ENCODE data around the gene LRPAP1. TPM values are rescaled to one million over a fixed set of nuclear protein-coding genes. Genes with fewer than 3 reads are reported as not detected.
"Not testable (repeated sequence)": the region's sequence is repeated elsewhere in the genome, so short reads cannot be mapped to it uniquely, and the experiment has no call there.

LRPAP1 gene
- total and polyA plus RNA-seq, 2 experiments from 2014 or later: 231 to 296 TPM

DNA sequence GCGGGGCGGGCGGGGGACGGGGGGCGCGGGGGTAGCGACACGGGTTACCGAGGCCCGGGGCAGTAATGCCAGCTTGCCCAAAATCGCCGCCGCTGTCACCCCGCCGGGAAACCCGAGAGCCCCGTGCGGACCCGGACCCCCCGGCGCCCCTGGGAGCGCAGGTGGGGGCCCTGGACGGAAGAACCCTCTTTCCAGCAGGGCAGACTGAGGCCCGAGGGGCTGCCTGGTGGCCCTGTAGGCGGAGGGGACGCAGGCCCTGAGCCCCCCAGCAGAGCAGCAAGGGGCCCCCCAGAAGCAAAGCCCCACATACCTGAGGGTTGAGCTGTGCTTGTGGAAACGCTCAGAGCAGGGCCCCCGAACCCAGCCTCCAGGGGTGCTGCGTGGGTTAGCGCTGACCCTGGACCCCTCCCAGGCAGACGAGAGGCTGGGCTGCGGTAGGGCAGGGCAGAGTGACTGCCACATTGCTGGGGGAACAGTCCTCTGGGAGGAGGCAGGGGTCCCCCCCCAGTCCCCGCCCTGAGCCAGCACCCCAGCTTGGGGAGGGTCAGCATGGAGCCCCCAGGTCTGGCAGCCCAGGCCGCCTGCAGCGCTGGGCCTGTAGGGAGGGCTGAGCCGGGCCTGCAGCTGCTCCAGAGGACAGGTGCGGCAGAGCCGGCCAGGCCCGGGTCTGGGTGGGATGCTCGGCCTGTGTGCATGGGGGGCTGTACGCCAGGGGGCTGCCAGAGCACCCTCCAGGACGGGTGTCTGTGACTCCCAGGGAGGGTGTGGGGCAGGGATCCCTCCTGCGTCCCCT is 68.5 kb downstream of the LRPAP1 start:
- no peak overlapping the region for H3K27ac ChIP-seq
- H3K4me3 ChIP-seq: peak overlapping the region; percentile 38
- TF ChIP-seq, protein P1, sequence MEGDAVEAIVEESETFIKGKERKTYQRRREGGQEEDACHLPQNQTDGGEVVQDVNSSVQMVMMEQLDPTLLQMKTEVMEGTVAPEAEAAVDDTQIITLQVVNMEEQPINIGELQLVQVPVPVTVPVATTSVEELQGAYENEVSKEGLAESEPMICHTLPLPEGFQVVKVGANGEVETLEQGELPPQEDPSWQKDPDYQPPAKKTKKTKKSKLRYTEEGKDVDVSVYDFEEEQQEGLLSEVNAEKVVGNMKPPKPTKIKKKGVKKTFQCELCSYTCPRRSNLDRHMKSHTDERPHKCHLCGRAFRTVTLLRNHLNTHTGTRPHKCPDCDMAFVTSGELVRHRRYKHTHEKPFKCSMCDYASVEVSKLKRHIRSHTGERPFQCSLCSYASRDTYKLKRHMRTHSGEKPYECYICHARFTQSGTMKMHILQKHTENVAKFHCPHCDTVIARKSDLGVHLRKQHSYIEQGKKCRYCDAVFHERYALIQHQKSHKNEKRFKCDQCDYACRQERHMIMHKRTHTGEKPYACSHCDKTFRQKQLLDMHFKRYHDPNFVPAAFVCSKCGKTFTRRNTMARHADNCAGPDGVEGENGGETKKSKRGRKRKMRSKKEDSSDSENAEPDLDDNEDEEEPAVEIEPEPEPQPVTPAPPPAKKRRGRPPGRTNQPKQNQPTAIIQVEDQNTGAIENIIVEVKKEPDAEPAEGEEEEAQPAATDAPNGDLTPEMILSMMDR (IDR thresholded peaks at IDR 0.05; ENCODE audit: low read depth, low read length): no peak
- H3K4me1 ChIP-seq (ENCODE audit: low read depth): peaks cover 18% of the 10 kb centered on the region
- H3K27me3 ChIP-seq: no peaks in the 10 kb centered on the region
- no peaks in the 10 kb centered on the region for H3K9me3 ChIP-seq (ENCODE audit: low read depth)
- H3K36me3 ChIP-seq: no peaks in the 10 kb centered on the region
- DNase-seq (ENCODE audit: low read depth in 1 of 2, low spot score in 1 of 2): no peak

DNA sequence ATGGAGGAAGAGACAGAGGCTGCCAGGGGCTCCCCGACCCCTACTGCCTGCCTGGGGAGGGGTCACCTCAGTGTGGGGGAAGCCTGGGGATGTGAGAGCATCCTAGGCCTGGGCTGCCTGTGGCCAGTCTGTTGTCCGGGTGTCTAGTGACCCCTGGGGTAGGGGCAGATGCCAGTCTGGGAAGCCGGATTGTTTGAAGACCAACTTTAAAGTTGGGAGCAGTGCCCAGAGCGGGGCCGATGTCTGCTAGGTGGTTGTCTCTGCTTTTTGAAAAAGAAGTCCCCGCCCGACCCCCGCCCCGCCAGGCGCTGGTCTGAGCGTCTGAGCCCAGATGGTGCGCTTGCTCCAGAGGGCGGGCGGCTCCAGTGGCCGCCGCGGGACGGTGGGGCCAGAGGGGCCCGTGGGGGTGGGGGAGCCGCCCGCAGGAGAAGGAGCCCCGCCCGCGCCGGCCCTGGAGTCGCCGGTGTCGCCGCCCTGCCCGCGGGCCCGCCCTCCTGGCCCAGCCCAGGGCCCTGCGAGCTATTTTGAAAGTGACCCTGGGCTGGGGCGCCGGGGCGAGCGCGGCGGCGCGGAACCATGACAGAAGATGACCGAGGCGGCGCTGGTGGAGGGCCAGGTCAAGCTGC is 69.3 kb downstream of the LRPAP1 start, which contains the start of gene DOK7:
Gene DOK7, plus strand, starts transcription at position 517 of the 626 bp plus-strand sequence. Its CDS starts 70 bp downstream, at position 587.
- peak in 1 of 2 donors; percentile 77 for DNase-seq (ENCODE audit: low read depth in 1 of 2, low spot score in 1 of 2)
- H3K36me3 ChIP-seq: no peaks in the 10 kb centered on the region
- no peaks in the 10 kb centered on the region for H3K9me3 ChIP-seq (ENCODE audit: low read depth)
- TF ChIP-seq, protein P1 (IDR thresholded peaks at IDR 0.05; ENCODE audit: low read depth, low read length): no peak
- peak within 1 kb of the TSS; percentile 38 for H3K4me3 ChIP-seq
- H3K4me1 ChIP-seq (ENCODE audit: low read depth): peaks cover 18% of the 10 kb centered on the region
- no peak within 1 kb of the TSS for H3K27ac ChIP-seq
- no peaks in the 10 kb centered on the region for H3K27me3 ChIP-seq

DNA sequence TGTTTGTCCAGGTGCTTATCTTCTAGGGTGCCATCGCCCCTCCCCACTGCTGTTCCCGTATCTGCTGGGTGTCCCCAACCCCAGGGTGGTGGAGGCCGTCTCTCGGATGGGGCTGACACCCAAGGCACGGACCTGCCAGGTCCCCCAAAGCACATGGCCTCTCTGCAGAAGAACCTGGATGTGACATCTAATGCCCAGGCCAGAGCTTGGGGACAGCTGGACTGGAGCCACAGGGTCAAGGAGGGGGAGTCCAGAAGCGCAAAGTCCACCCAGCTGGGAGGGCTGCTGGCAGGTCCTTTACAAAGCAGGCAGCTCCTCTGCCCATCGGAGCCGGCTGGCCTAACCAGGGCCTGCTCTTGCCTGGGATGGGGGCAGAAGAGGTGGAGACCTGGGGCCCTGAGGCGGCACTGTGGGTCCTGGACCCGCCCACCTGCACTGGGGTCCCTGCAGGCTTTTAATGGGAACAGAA is 69.9 kb downstream of the LRPAP1 start:
- Histone ChIP-seq H3K9me3 (ENCODE audit: low read depth) (no peaks in the 10 kb centered on the region), H3K4me3 (no peak overlapping the region), H3K27ac (no peak overlapping the region), H3K27me3 (no peaks in the 10 kb centered on the region), H3K4me1 (ENCODE audit: low read depth) (peaks cover 18% of the 10 kb centered on the region), H3K36me3 (no peaks in the 10 kb centered on the region)
- no peak for DNase-seq (ENCODE audit: low read depth in 1 of 2, low spot score in 1 of 2)
- TF ChIP-seq, protein P1 (IDR thresholded peaks at IDR 0.05; ENCODE audit: low read depth, low read length): no peak

DNA sequence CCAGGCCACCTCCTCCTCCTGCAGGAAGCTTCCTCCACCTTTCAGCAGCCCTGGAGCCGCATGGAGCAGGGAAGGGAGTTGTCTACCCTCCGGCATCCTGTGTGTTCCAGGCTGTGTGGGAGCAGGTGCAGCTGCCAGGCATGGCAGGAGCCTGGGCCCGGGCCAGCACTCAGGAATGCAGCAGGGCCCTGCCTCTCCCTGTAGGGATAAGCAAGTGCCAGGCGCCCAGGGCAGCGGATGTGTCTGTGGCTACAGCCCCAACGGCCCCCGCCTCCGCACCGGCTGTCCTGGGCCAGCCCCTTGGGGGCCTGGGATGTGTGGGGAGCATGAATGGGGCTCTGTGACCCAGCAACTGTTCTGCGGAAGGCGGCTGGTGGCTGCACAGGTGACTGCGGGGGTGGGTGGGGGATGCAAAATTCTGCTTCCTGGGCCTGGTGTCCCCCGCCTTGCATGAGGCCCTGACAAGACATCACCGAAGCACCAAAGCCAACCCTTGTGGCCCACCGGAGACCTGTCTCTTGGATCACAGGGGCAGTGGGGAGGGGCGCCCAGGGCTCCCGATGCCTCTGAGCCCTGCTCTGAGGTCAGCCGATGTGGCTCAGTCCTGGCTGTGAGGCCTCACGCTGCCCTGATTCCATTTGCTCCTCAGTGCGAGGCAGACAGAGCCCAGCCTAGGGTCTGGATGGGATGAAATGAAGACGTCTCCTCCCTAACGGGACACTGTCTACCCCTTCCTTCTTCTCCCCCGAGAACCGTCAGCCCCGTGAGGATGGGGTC is 70.5 kb downstream of the LRPAP1 start:
- no peaks in the 10 kb centered on the region for H3K36me3 ChIP-seq
- no peaks in the 10 kb centered on the region for H3K9me3 ChIP-seq (ENCODE audit: low read depth)
- H3K27me3 ChIP-seq: no peaks in the 10 kb centered on the region
- H3K4me1 ChIP-seq (ENCODE audit: low read depth): peaks cover 11% of the 10 kb centered on the region
- TF ChIP-seq, protein P1 (IDR thresholded peaks at IDR 0.05; ENCODE audit: low read depth, low read length): no peak
- no peak overlapping the region for H3K4me3 ChIP-seq
- no peak overlapping the region for H3K27ac ChIP-seq
- DNase-seq (ENCODE audit: low read depth in 1 of 2, low spot score in 1 of 2): peak in 1 of 2 donors; percentile 25

DNA sequence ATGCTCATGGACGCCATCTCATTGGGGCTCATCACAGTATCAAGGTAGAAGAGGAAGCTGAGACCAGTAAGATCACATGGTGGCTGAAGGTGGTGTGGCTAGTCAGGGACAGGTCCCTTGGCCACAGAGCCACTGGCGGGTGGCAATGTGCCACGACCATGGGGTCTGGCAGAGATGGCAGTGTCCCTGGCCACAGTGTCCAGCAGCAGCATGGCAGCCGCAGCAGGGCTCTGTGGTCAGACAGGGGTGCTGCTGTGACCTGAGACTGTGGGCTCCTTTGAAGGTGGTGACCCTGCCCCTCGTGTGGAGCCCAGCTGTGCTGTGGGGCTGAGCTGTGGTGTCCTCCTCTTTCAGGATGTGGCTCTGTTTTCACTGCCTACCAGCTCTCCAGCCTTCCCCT is 71.3 kb downstream of the LRPAP1 start:
- Histone ChIP-seq H3K9me3 (ENCODE audit: low read depth) (no peaks in the 10 kb centered on the region), H3K4me3 (no peak overlapping the region), H3K4me1 (ENCODE audit: low read depth) (peaks cover 3% of the 10 kb centered on the region), H3K27ac (no peak overlapping the region), H3K36me3 (no peaks in the 10 kb centered on the region), H3K27me3 (no peaks in the 10 kb centered on the region)
- TF ChIP-seq, protein P1 (IDR thresholded peaks at IDR 0.05; ENCODE audit: low read depth, low read length): no peak
- DNase-seq (ENCODE audit: low read depth in 1 of 2, low spot score in 1 of 2): no peak

DNA sequence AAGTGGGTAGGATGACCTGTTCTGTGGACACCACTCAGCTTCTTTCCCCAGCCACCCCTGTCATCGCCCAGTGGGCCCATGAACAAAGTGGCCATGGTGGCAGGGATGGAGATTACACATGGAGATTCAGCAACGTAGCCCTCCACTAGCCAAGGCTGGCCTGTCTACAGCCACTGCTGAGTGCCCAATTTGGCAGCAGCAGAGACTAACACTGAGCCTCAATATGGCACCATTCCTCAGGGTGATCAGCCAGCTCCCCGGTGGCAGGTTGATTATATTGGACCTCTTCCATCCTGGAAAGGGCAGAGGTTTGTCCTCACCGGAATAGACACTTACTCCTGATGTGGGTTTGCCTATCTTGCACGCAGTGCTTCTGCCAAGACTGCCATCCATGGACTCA is 73.1 kb downstream of the LRPAP1 start:
- H3K27me3 ChIP-seq; H3K9me3 ChIP-seq (ENCODE audit: low read depth); H3K27ac ChIP-seq; H3K4me3 ChIP-seq; H3K4me1 ChIP-seq (ENCODE audit: low read depth); DNase-seq (ENCODE audit: low read depth in 1 of 2, low spot score in 1 of 2); H3K36me3 ChIP-seq: not testable (repeated sequence)
